Ammon's horn (tissue), 1 donor: ENCODE measurements around the gene CCDC171.
"Not testable (repeated sequence)": the region's sequence is repeated elsewhere in the genome, so short reads cannot be mapped to it uniquely, and the experiment has no call there.

ENCODE experiments used
- DNase-seq: peaks from one replicate; pipeline ENCODE4 v3.0.0-alpha.2; 2016; ENCODE audit warnings: low spot score

The CCDC171 gene

GRCh38 chr9:15697446-15697851 lies 144.6 kb downstream of the CCDC171 start:
- no peak for DNase-seq

- DNase-seq, result not testable (repeated sequence)
Measured at GRCh38 chr9:15699876-15700559, 147.2 kb downstream of the CCDC171 start.

GRCh38 chr9:15707000-15707399 lies 154.2 kb downstream of the CCDC171 start:
- DNase-seq, result no peak

GRCh38 chr9:15711531-15711930 lies 158.7 kb downstream of the CCDC171 start:
- no peak for DNase-seq

- DNase-seq, result no peak
Measured at GRCh38 chr9:15711931-15712330, 159.1 kb downstream of the CCDC171 start.

- no peak for DNase-seq
Measured at GRCh38 chr9:15714746-15715145, 161.9 kb downstream of the CCDC171 start.

- no peak for DNase-seq
Measured at GRCh38 chr9:15717290-15717967, 164.6 kb downstream of the CCDC171 start.

- no peak for DNase-seq
Measured at GRCh38 chr9:15718423-15718822, 165.6 kb downstream of the CCDC171 start.

GRCh38 chr9:15720861-15721260 lies 168.0 kb downstream of the CCDC171 start:
- DNase-seq, result no peak

GRCh38 chr9:15722888-15723287 lies 170.0 kb downstream of the CCDC171 start:
- no peak for DNase-seq

- no peak for DNase-seq
Measured at GRCh38 chr9:15724016-15724415, 171.2 kb downstream of the CCDC171 start.

- DNase-seq, result no peak
Measured at GRCh38 chr9:15724612-15725011, 171.8 kb downstream of the CCDC171 start.

GRCh38 chr9:15725953-15726352 lies 173.1 kb downstream of the CCDC171 start:
- no peak for DNase-seq

- no peak for DNase-seq
Measured at GRCh38 chr9:15729507-15729906, 176.7 kb downstream of the CCDC171 start.

- DNase-seq, result no peak
Measured at GRCh38 chr9:15735083-15735857, 182.4 kb downstream of the CCDC171 start.

- DNase-seq, result no peak
Measured at GRCh38 chr9:15736569-15736968, 183.7 kb downstream of the CCDC171 start.

GRCh38 chr9:15738011-15738410 lies 185.2 kb downstream of the CCDC171 start:
- no peak for DNase-seq

GRCh38 chr9:15741015-15741414 lies 188.2 kb downstream of the CCDC171 start:
- DNase-seq, result no peak

- DNase-seq, result no peak
Measured at GRCh38 chr9:15743512-15743911, 190.7 kb downstream of the CCDC171 start.

GRCh38 chr9:15744196-15744595 lies 191.4 kb downstream of the CCDC171 start:
- DNase-seq, result no peak

- DNase-seq, result no peak
Measured at GRCh38 chr9:15746905-15747304, 194.1 kb downstream of the CCDC171 start.

GRCh38 chr9:15755660-15756059 lies 202.8 kb downstream of the CCDC171 start:
- DNase-seq, result no peak

GRCh38 chr9:15761551-15761950 lies 208.7 kb downstream of the CCDC171 start:
- no peak for DNase-seq
